Ovary (tissue), 3 donors: ENCODE measurements around the gene MAL.

Experiments
- POLR2A ChIP-seq: fragments of 450-650 bp; IDR thresholded peaks from one replicate; pipeline ENCODE4 v1.6.1; 2017; ENCODE audit warnings: antibody characterized with exemption, mild to moderate bottlenecking, moderate library complexity
- TF ChIP-seq, protein P1 (sequence below), 3 donors: fragments of 450-650 bp in 2 of 3; fragments of 200-600 bp in 1 of 3; IDR thresholded peaks; one replicate each; pipeline versions ENCODE4 v1.5.1 to v1.8.0; 2016 to 2022; ENCODE audit warnings: antibody characterized with exemption in 3 of 3, mild to moderate bottlenecking in 1 of 3
- donor health status: DM: no; HTN: no; CAD: no.

- TF ChIP-seq POLR2A: no peak
- TF ChIP-seq, protein P1, sequence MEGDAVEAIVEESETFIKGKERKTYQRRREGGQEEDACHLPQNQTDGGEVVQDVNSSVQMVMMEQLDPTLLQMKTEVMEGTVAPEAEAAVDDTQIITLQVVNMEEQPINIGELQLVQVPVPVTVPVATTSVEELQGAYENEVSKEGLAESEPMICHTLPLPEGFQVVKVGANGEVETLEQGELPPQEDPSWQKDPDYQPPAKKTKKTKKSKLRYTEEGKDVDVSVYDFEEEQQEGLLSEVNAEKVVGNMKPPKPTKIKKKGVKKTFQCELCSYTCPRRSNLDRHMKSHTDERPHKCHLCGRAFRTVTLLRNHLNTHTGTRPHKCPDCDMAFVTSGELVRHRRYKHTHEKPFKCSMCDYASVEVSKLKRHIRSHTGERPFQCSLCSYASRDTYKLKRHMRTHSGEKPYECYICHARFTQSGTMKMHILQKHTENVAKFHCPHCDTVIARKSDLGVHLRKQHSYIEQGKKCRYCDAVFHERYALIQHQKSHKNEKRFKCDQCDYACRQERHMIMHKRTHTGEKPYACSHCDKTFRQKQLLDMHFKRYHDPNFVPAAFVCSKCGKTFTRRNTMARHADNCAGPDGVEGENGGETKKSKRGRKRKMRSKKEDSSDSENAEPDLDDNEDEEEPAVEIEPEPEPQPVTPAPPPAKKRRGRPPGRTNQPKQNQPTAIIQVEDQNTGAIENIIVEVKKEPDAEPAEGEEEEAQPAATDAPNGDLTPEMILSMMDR (IDR thresholded peaks at IDR 0.05): no peak
Measured at GRCh38 chr2:95050385-95051300, 25.1 kb downstream of the MAL start.
